Measurements from ENCODE around the gene DPEP1. TPM values are rescaled to one million over a fixed set of nuclear protein-coding genes. Genes with fewer than 3 reads are reported as not detected.

Gene DPEP1
- total RNA-seq, 1 donor from 2014 or later: 36.3 TPM

Other genes starting within 250 kb of the DPEP1 start
- 178 and 183 TPM in 2 replicates for gene ANKRD11, start 123.1 kb upstream of the DPEP1 start, total RNA-seq
- gene SPG7, start 105.2 kb upstream of the DPEP1 start, total RNA-seq: 183 and 184 TPM in 2 replicates
- gene RPL13, start 53.0 kb upstream of the DPEP1 start, total RNA-seq: 1,643 and 1,699 TPM in 2 replicates
- gene CPNE7, start 37.9 kb upstream of the DPEP1 start, total RNA-seq: 0.41 and 0.84 TPM in 2 replicates
- gene CHMP1A, start 44.1 kb downstream of the DPEP1 start, total RNA-seq: 96.5 and 105 TPM in 2 replicates
- gene SPATA33, start 44.2 kb downstream of the DPEP1 start, total RNA-seq: 33.4 and 38.4 TPM in 2 replicates
- gene CDK10, start 73.0 kb downstream of the DPEP1 start, total RNA-seq: 183 and 192 TPM in 2 replicates
- gene SPATA2L, start 88.1 kb downstream of the DPEP1 start, total RNA-seq: 14.0 and 15.5 TPM in 2 replicates
- 17.4 and 17.9 TPM in 2 replicates for gene VPS9D1, start 107.3 kb downstream of the DPEP1 start, total RNA-seq
- 22.5 and 25.0 TPM in 2 replicates for gene ZNF276, start 107.9 kb downstream of the DPEP1 start, total RNA-seq
- 74.5 and 81.6 TPM in 2 replicates for gene FANCA, start 203.0 kb downstream of the DPEP1 start, total RNA-seq
- gene SPIRE2, start 214.8 kb downstream of the DPEP1 start, total RNA-seq: 24.2 TPM in 2 replicates

Measured in progenitor cell of endocrine pancreas (in vitro differentiated cells).